IMR-90 (cell line): ENCODE data around the gene MRPL4. TPM values are rescaled to one million over a fixed set of nuclear protein-coding genes. Genes with fewer than 3 reads are reported as not detected.

ENCODE experiments used
- ATAC-seq: fragments of 200-7000 bp; cut with Tn5 transposase; 2 replicates; pipeline ENCODE4 v1.9.1; 2020; ENCODE audit warnings: low read depth, mild to moderate bottlenecking, moderate library complexity
- BruUV-seq: library from RNA; stranded (reverse); fragments of 400-500 nt; replicated peaks from 2 replicates; lab custom pipeline; 2021; lab: Mats Ljungman, UMichigan
- CTCF ChIA-PET: fragments of 300-600 bp; formaldehyde crosslinking; extraction: SDS; loops from one replicate; lab custom pipeline; 2021; ENCODE audit warnings: antibody characterized with exemption; lab: Yijun Ruan, JAX
- POLR2A ChIA-PET: fragments of 300-600 bp; sonication (Branson Sonifier 250); formaldehyde crosslinking; loops from one replicate; lab custom pipeline; 2022; ENCODE audit warnings: antibody characterized with exemption; ENCODE audit not compliant: unreplicated experiment; lab: Charles Lee
- DNase-seq: peaks from one replicate; pipeline ENCODE4 v3.0.0; 2013
- H2AFZ ChIP-seq: replicated peaks from 2 replicates; pipeline ENCODE3; 2013; ENCODE audit warnings: low read length, mild to moderate bottlenecking; ENCODE audit not compliant: poor library complexity
- H2AK5ac ChIP-seq: 2 replicates; pipeline ENCODE4 v1.6.1; 2013; ENCODE audit warnings: low read depth, low read length, inconsistent platforms
- H2AK9ac ChIP-seq: replicated peaks from 2 replicates; pipeline ENCODE3; 2013; ENCODE audit warnings: mild to moderate bottlenecking, low read depth, low read length, moderate library complexity; ENCODE audit not compliant: poor library complexity
- H2BK120ac ChIP-seq: 2 replicates; pipeline ENCODE4 v1.6.1; 2013; ENCODE audit warnings: low read depth, low read length, inconsistent platforms
- H2BK15ac ChIP-seq: 3 replicates; pipeline ENCODE4 v1.6.1; 2013; ENCODE audit warnings: low read depth, low read length, inconsistent platforms
- H2BK20ac ChIP-seq: 2 replicates; pipeline ENCODE4 v1.6.1; 2013; ENCODE audit warnings: low read depth, mild to moderate bottlenecking, inconsistent platforms, low read length, moderate library complexity
- H2BK5ac ChIP-seq: 2 replicates; pipeline ENCODE4 v1.6.1; 2013; ENCODE audit warnings: mild to moderate bottlenecking, low read depth, low read length, inconsistent platforms; ENCODE audit not compliant: poor library complexity, severe bottlenecking
- H3K14ac ChIP-seq: replicated peaks from 2 replicates; pipeline ENCODE4 v1.6.1; 2013; ENCODE audit warnings: low read depth, low read length, inconsistent platforms
- H3K18ac ChIP-seq: 2 replicates; pipeline ENCODE4 v1.6.1; 2013; ENCODE audit warnings: low read depth, low read length, control low read depth
- H3K23ac ChIP-seq: 2 replicates; pipeline ENCODE4 v1.6.1; 2013; ENCODE audit warnings: low read depth, low read length, inconsistent platforms
- H3K27ac ChIP-seq: 2 replicates; pipeline ENCODE4 v1.5.1; 2013; ENCODE audit warnings: mild to moderate bottlenecking, control low read depth, low read length; ENCODE audit not compliant: insufficient read depth
- H3K27me3 ChIP-seq: 2 replicates; pipeline ENCODE4 v1.6.1; 2013; ENCODE audit warnings: low read length; ENCODE audit not compliant: control insufficient read depth, insufficient read depth
- H3K36me3 ChIP-seq: 2 replicates; pipeline ENCODE4 v1.6.1; 2013; ENCODE audit warnings: low read length, mixed read lengths; ENCODE audit not compliant: control insufficient read depth, insufficient read depth
- H3K4ac ChIP-seq: 2 replicates; pipeline ENCODE4 v1.6.1; 2013; ENCODE audit warnings: low read depth, low read length, inconsistent platforms
- H3K4me1 ChIP-seq: 2 replicates; pipeline ENCODE4 v1.6.1; 2013; ENCODE audit warnings: low read length, mixed read lengths; ENCODE audit not compliant: control insufficient read depth, insufficient read depth
- H3K4me2 ChIP-seq: 2 replicates; pipeline ENCODE4 v1.6.1; 2013; ENCODE audit warnings: low read depth, mild to moderate bottlenecking, control low read depth, low read length, moderate library complexity
- H3K4me3 ChIP-seq: 2 replicates; pipeline ENCODE4 v1.5.1; 2013; ENCODE audit warnings: low read depth, mild to moderate bottlenecking, control low read depth, low read length, moderate library complexity; ENCODE audit not compliant: insufficient read depth
- H3K56ac ChIP-seq: 2 replicates; pipeline ENCODE4 v1.6.1; 2013; ENCODE audit warnings: low read length, inconsistent platforms; ENCODE audit not compliant: insufficient read depth; ENCODE audit errors: extremely low read depth
- H3K79me1 ChIP-seq, 2 experiments: 2 replicates each; pipeline ENCODE4 v1.6.1; 2013; ENCODE audit warnings: low read length in 2 of 2, inconsistent platforms in 1 of 2, low read depth in 1 of 2
- H3K9ac ChIP-seq: 2 replicates; pipeline ENCODE4 v1.6.1; 2013; ENCODE audit warnings: low read depth, low read length, control low read depth
- H3K9me1 ChIP-seq: 2 replicates; pipeline ENCODE4 v1.6.1; 2013; ENCODE audit warnings: low read length, inconsistent platforms; ENCODE audit not compliant: insufficient read depth
- H3K9me3 ChIP-seq: 2 replicates; pipeline ENCODE4 v1.6.1; 2013; ENCODE audit warnings: low read length; ENCODE audit not compliant: control insufficient read depth, insufficient read depth
- H4K20me1 ChIP-seq: 2 replicates; pipeline ENCODE4 v1.6.1; 2013; ENCODE audit warnings: low read length, inconsistent platforms; ENCODE audit not compliant: insufficient read depth
- H4K5ac ChIP-seq: 2 replicates; pipeline ENCODE4 v1.6.1; 2013; ENCODE audit warnings: mild to moderate bottlenecking, low read depth, low read length, control low read depth
- H4K8ac ChIP-seq, 2 experiments: 2 replicates each; pipeline ENCODE4 v1.6.1; 2013; ENCODE audit warnings: low read depth in 2 of 2, low read length in 2 of 2, control low read depth in 1 of 2, inconsistent platforms in 1 of 2
- H4K91ac ChIP-seq: 2 replicates; pipeline ENCODE4 v1.6.1; 2013; ENCODE audit warnings: low read depth, low read length, inconsistent platforms; ENCODE audit not compliant: insufficient read depth
- BHLHE40 ChIP-seq: fragments of 150-350 bp; IDR thresholded peaks from 2 replicates; pipeline ENCODE4 v1.6.1; 2016; ENCODE audit warnings: mild to moderate bottlenecking, low read depth, low read length
- CHD1 ChIP-seq: IDR thresholded peaks from 2 replicates; pipeline ENCODE4 v1.6.1; 2012; ENCODE audit warnings: low read depth, low read length, improper control_type of control experiment
- FOS ChIP-seq: fragments of 150-350 bp; IDR thresholded peaks from 2 replicates; pipeline ENCODE4 v1.6.1; 2016; ENCODE audit warnings: low read depth, low read length
- MAFK ChIP-seq: IDR thresholded peaks from 2 replicates; pipeline ENCODE4 v1.6.1; 2012; ENCODE audit warnings: low read depth, low read length, improper control_type of control experiment
- MAZ ChIP-seq: IDR thresholded peaks from 2 replicates; pipeline ENCODE4 v1.6.1; 2012; ENCODE audit warnings: low read depth, mild to moderate bottlenecking, low read length, improper control_type of control experiment, moderate library complexity, borderline replicate concordance
- MXI1 ChIP-seq: IDR thresholded peaks from 2 replicates; pipeline ENCODE4 v1.6.1; 2012; ENCODE audit warnings: low read depth, mild to moderate bottlenecking, low read length, moderate library complexity, borderline replicate concordance
- NFE2L2 ChIP-seq: fragments of 150-350 bp; IDR thresholded peaks from 2 replicates; pipeline ENCODE4 v1.6.1; 2016; ENCODE audit warnings: low read depth, mild to moderate bottlenecking, low read length
- RAD21 ChIP-seq: IDR thresholded peaks from 2 replicates; pipeline ENCODE4 v1.6.1; 2012; ENCODE audit warnings: low read length, improper control_type of control experiment
- RCOR1 ChIP-seq: IDR thresholded peaks from 2 replicates; pipeline ENCODE4 v1.6.1; 2012; ENCODE audit warnings: mild to moderate bottlenecking, low read length, improper control_type of control experiment; ENCODE audit not compliant: insufficient replicate concordance
- RFX5 ChIP-seq: IDR thresholded peaks from 2 replicates; pipeline ENCODE4 v1.8.0; 2012; ENCODE audit warnings: low read depth, mild to moderate bottlenecking, low read length, moderate library complexity
- SMC3 ChIP-seq: fragments of 150-350 bp; IDR thresholded peaks from 2 replicates; pipeline ENCODE4 v1.6.1; 2016; ENCODE audit warnings: low read depth, mild to moderate bottlenecking, antibody characterized with exemption, low read length, moderate library complexity
- WGBS, 2 experiments: methylation state at CpG; one replicate each; pipeline versions ENCODE4 v1.1.5 to v1.1.7; 2013; ENCODE audit warnings: missing lambda C conversion rate in 2 of 2; ENCODE audit not compliant: insufficient read length in 1 of 2; ENCODE audit errors: extremely low coverage in 2 of 2; 5-methylcytosine and 5-hydroxymethylcytosine counted together
- dilution Hi-C: fragments of 300-500 bp; cut with HindIII; formaldehyde crosslinking; loops from one replicate; pipeline ENCODE4 v1.14.3; 2018; ENCODE audit warnings: low sequenced_read_pairs; ENCODE audit not compliant: unreplicated experiment
- in situ Hi-C: fragments of 300-500 bp; cut with MboI; formaldehyde crosslinking; loops from 3 replicates; pipeline ENCODE4 v1.14.3; 2019; ENCODE audit warnings: low sequenced_read_pairs, inconsistent platforms, mixed read lengths
- intact Hi-C: fragments of 100-400 bp; cut with micrococcal nuclease; formaldehyde crosslinking; loops from 2 replicates; pipeline ENCODE4 v1.10.0; 2022
- polyA plus RNA-seq, 3 experiments: library from polyadenylated mRNA; depleted of rRNA; stranded (reverse); fragments of >200 nt; gene quantifications; 2 replicates each; pipeline ENCODE4 v1.2.3, GENCODE V29; 2012; ENCODE audit warnings: low replicate concordance in 1 of 3
- total RNA-seq: library from RNA; depleted of rRNA; stranded (reverse); fragments of >200 nt; gene quantifications from 2 replicates; pipeline ENCODE4 v1.2.3, GENCODE V29; 2012
- TF ChIP-seq, protein P1 (sequence below): conservative IDR thresholded peaks from 2 replicates; pipeline ENCODE4 v1.5.1; 2012; ENCODE audit warnings: mild to moderate bottlenecking, low read depth, low read length, improper control_type of control experiment
- TF ChIP-seq, protein P2 (sequence below): fragments of 150-350 bp; IDR thresholded peaks from 2 replicates; pipeline ENCODE4 v1.6.1; 2017; ENCODE audit warnings: mild to moderate bottlenecking, antibody characterized with exemption, low read length, low read depth

MRPL4 gene
- total and polyA plus RNA-seq, 2 of the 4 experiments (the other 2 are of a cell fraction), result 32.8 to 108 TPM

DNA sequence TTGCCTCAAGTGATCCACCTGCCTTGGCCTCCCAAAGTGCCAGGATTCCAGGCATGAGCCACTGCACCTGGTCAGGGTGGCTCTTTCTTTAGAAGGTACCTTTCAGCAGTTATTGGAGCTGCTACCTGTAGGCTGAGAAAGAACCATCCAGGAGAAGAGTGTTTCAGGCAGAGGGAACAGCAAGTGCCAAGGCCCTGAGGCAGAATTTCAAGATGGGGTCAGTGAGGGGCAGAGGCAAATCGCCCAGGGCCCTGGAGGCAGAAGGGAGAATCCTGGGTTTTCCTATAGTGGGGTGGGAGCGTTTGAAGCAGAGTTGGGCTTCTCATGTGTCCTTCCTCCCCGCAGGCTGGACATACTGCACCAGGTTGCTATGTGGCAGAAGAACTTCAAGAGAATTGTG is 2.2 kb downstream of the MRPL4 start:
- Histone ChIP-seq H3K9ac (no peak overlapping the region), H2BK5ac (no peak overlapping the region), H2AK5ac (no peak overlapping the region), H3K56ac (no peak overlapping the region), H3K9me3 (no peaks in the 10 kb centered on the region), H2AK9ac (no peak overlapping the region), H3K36me3 (peaks cover 32% of the 10 kb centered on the region), H3K4me2 (no peak overlapping the region), H3K14ac (no peak overlapping the region), H4K8ac (no peak overlapping the region), H3K4ac (no peak overlapping the region), H3K27ac (no peak overlapping the region), H4K5ac (no peak overlapping the region), H3K79me1 (peaks cover 10 to 32% of the 10 kb centered on the region in 2 experiments), H2AFZ (no peak overlapping the region), H3K23ac (no peak overlapping the region), H3K4me3 (no peak overlapping the region), H2BK120ac (no peak overlapping the region), H3K18ac (no peak overlapping the region), H4K20me1 (no peaks in the 10 kb centered on the region), H4K91ac (no peak overlapping the region), H3K27me3 (no peaks in the 10 kb centered on the region), H2BK15ac (no peak overlapping the region), H3K4me1 (0 out of 2 replicates have a peak, but pooled peaks cover 2% of the 10 kb centered on the region), H3K9me1 (no peaks in the 10 kb centered on the region), H2BK20ac (no peak overlapping the region)
- in situ Hi-C loops (no loop called here), intact Hi-C loops (loop anchor here (5.0 to 10.0 kb wide), 3 partner anchors 82 to 229 kb away; partner anchors contain the start of gene PPAN), dilution Hi-C loops (no loop called here)
- CTCF ChIA-PET, result no interaction called here
- WGBS, 2 experiments, result 100% methylated on average over 1 of the region's 3 CpGs; no CpG with 5 or more reads in 1 of the 2 experiments
- ATAC-seq (no peak), DNase-seq (no peak)
- TF ChIP-seq FOS, result no peak
- no peak for TF ChIP-seq NFE2L2
- no peak for TF ChIP-seq BHLHE40
- TF ChIP-seq CHD1, result no peak
- TF ChIP-seq, protein P1, sequence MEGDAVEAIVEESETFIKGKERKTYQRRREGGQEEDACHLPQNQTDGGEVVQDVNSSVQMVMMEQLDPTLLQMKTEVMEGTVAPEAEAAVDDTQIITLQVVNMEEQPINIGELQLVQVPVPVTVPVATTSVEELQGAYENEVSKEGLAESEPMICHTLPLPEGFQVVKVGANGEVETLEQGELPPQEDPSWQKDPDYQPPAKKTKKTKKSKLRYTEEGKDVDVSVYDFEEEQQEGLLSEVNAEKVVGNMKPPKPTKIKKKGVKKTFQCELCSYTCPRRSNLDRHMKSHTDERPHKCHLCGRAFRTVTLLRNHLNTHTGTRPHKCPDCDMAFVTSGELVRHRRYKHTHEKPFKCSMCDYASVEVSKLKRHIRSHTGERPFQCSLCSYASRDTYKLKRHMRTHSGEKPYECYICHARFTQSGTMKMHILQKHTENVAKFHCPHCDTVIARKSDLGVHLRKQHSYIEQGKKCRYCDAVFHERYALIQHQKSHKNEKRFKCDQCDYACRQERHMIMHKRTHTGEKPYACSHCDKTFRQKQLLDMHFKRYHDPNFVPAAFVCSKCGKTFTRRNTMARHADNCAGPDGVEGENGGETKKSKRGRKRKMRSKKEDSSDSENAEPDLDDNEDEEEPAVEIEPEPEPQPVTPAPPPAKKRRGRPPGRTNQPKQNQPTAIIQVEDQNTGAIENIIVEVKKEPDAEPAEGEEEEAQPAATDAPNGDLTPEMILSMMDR, result no peak
- TF ChIP-seq RAD21, result no peak
- no peak for TF ChIP-seq RFX5
- TF ChIP-seq, protein P2, sequence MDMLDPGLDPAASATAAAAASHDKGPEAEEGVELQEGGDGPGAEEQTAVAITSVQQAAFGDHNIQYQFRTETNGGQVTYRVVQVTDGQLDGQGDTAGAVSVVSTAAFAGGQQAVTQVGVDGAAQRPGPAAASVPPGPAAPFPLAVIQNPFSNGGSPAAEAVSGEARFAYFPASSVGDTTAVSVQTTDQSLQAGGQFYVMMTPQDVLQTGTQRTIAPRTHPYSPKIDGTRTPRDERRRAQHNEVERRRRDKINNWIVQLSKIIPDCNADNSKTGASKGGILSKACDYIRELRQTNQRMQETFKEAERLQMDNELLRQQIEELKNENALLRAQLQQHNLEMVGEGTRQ, result no peak
- TF ChIP-seq MXI1, result no peak
- TF ChIP-seq MAZ, result no peak
- no peak for TF ChIP-seq RCOR1
- no peak for TF ChIP-seq MAFK
- no peak for TF ChIP-seq SMC3
- BruUV-seq, result no TSS peak
- POLR2A ChIA-PET, result no interaction called here
